IMR-90 (cell line): ENCODE measurements around the gene GREB1L.

ENCODE experiments used
- CEBPB ChIP-seq: IDR thresholded peaks from 2 replicates; pipeline ENCODE4 v1.6.1; 2012; ENCODE audit warnings: low read depth, low read length, improper control_type of control experiment
- MAFK ChIP-seq: IDR thresholded peaks from 2 replicates; pipeline ENCODE4 v1.6.1; 2012; ENCODE audit warnings: low read depth, low read length, improper control_type of control experiment
- MXI1 ChIP-seq: IDR thresholded peaks from 2 replicates; pipeline ENCODE4 v1.6.1; 2012; ENCODE audit warnings: low read depth, mild to moderate bottlenecking, low read length, moderate library complexity, borderline replicate concordance
- NFE2L2 ChIP-seq: fragments of 150-350 bp; IDR thresholded peaks from 2 replicates; pipeline ENCODE4 v1.6.1; 2016; ENCODE audit warnings: low read depth, mild to moderate bottlenecking, low read length
- POLR2A ChIP-seq: IDR thresholded peaks from 2 replicates; pipeline ENCODE4 v1.6.1; 2012; ENCODE audit warnings: mild to moderate bottlenecking, low read depth, low read length
- RAD21 ChIP-seq: IDR thresholded peaks from 2 replicates; pipeline ENCODE4 v1.6.1; 2012; ENCODE audit warnings: low read length, improper control_type of control experiment
- RCOR1 ChIP-seq: IDR thresholded peaks from 2 replicates; pipeline ENCODE4 v1.6.1; 2012; ENCODE audit warnings: mild to moderate bottlenecking, low read length, improper control_type of control experiment; ENCODE audit not compliant: insufficient replicate concordance
- RFX5 ChIP-seq: IDR thresholded peaks from 2 replicates; pipeline ENCODE4 v1.8.0; 2012; ENCODE audit warnings: low read depth, mild to moderate bottlenecking, low read length, moderate library complexity
- SMC3 ChIP-seq: fragments of 150-350 bp; IDR thresholded peaks from 2 replicates; pipeline ENCODE4 v1.6.1; 2016; ENCODE audit warnings: low read depth, mild to moderate bottlenecking, antibody characterized with exemption, low read length, moderate library complexity
- TF ChIP-seq, protein P1 (sequence below): conservative IDR thresholded peaks from 2 replicates; pipeline ENCODE4 v1.5.1; 2012; ENCODE audit warnings: mild to moderate bottlenecking, low read depth, low read length, improper control_type of control experiment

GRCh38 chr18:21327101-21327500, 85.1 kb downstream of the GREB1L start:
- TF ChIP-seq MAFK (no peak), MXI1 (no peak), POLR2A (no peak), RCOR1 (no peak), CEBPB (no peak), RFX5 (no peak), SMC3 (no peak), RAD21 (no peak), NFE2L2 (no peak)
- TF ChIP-seq, protein P1, sequence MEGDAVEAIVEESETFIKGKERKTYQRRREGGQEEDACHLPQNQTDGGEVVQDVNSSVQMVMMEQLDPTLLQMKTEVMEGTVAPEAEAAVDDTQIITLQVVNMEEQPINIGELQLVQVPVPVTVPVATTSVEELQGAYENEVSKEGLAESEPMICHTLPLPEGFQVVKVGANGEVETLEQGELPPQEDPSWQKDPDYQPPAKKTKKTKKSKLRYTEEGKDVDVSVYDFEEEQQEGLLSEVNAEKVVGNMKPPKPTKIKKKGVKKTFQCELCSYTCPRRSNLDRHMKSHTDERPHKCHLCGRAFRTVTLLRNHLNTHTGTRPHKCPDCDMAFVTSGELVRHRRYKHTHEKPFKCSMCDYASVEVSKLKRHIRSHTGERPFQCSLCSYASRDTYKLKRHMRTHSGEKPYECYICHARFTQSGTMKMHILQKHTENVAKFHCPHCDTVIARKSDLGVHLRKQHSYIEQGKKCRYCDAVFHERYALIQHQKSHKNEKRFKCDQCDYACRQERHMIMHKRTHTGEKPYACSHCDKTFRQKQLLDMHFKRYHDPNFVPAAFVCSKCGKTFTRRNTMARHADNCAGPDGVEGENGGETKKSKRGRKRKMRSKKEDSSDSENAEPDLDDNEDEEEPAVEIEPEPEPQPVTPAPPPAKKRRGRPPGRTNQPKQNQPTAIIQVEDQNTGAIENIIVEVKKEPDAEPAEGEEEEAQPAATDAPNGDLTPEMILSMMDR, result no peak
